Measurements from ENCODE around the gene LIPC.

The LIPC gene

GRCh38 chr15:58530056-58530590, 98.3 kb downstream of the LIPC start:
- TF ChIP-seq CTCF (IDR thresholded peaks at IDR 0.05; ENCODE audit: low read depth, low read length) = no peak
- DNase-seq (ENCODE audit: extremely low read depth, low read depth) = no peak

GRCh38 chr15:58532126-58532525, 100.3 kb downstream of the LIPC start:
- TF ChIP-seq CTCF (IDR thresholded peaks at IDR 0.05; ENCODE audit: low read depth, low read length) = no peak
- no peak for DNase-seq (ENCODE audit: extremely low read depth, low read depth)

- TF ChIP-seq CTCF (IDR thresholded peaks at IDR 0.05; ENCODE audit: low read depth, low read length) = no peak
- no peak for DNase-seq (ENCODE audit: extremely low read depth, low read depth)
Observed at GRCh38 chr15:58534556-58534955, 102.8 kb downstream of the LIPC start.

- TF ChIP-seq CTCF (IDR thresholded peaks at IDR 0.05; ENCODE audit: low read depth, low read length) = no peak
- DNase-seq (ENCODE audit: extremely low read depth, low read depth) = no peak
Observed at GRCh38 chr15:58535337-58535736, 103.5 kb downstream of the LIPC start.

- no peak for DNase-seq (ENCODE audit: extremely low read depth, low read depth)
- TF ChIP-seq CTCF (IDR thresholded peaks at IDR 0.05; ENCODE audit: low read depth, low read length) = no peak
Observed at GRCh38 chr15:58535894-58536293, 104.1 kb downstream of the LIPC start.

GRCh38 chr15:58536414-58536813, 104.6 kb downstream of the LIPC start:
- DNase-seq (ENCODE audit: extremely low read depth, low read depth) = no peak
- no peak for TF ChIP-seq CTCF (IDR thresholded peaks at IDR 0.05; ENCODE audit: low read depth, low read length)

- TF ChIP-seq CTCF (IDR thresholded peaks at IDR 0.05; ENCODE audit: low read depth, low read length) = no peak
Observed at GRCh38 chr15:58537033-58537432, 105.2 kb downstream of the LIPC start.

More at GRCh38 chr15:58537033-58537432, 105.2 kb downstream of the LIPC start:
- DNase-seq (ENCODE audit: extremely low read depth, low read depth) = no peak
